ENCODE results near the gene PRKN.

DNA sequence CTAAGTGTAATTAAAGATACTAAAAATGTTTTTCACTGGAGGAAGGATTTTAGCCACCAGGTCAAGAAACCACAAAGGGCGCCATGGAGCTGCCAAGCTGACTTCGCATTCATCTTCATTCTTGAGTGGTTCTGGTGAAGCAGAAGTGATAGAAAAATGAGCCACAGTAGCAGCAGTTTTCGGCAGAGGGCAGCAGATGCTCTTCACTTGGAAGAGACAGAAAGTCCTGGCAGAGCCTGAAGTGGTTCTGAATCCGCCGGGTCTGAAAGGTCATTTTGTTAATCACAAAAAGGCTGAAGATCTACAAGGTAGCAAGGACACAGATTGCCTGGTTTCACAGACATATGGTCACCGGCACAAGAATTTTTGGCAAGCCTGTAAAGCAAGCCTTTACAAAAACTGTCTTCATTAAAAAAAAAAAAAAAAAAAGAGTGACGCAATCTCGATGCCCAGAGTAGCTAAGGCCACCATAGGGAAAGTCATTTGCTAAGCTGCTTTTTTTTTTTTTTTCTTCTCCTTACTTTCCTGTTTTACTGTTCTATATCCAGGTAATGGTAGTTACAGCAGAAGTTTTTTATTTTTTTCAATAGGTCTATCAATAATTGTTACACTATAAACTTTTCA is 1108.6 kb downstream of the PRKN start:
- TF ChIP-seq POLR2A (IDR thresholded peaks at IDR 0.05; ENCODE audit: extremely low read depth, insufficient read length): no peak
- TF ChIP-seq, protein P1, sequence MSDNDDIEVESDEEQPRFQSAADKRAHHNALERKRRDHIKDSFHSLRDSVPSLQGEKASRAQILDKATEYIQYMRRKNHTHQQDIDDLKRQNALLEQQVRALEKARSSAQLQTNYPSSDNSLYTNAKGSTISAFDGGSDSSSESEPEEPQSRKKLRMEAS (IDR thresholded peaks at IDR 0.05; ENCODE audit: low read depth, low read length): no peak
